HG03039 (cell line): ENCODE results near the gene LYPD1.

Source experiments
- ATAC-seq: cut with Tn5 transposase; IDR thresholded peaks from one replicate; pipeline ENCODE4 v1.9.1; 2021; ENCODE audit warnings: mild to moderate bottlenecking, moderate library complexity; ENCODE audit not compliant: unreplicated experiment

The LYPD1 gene

DNA sequence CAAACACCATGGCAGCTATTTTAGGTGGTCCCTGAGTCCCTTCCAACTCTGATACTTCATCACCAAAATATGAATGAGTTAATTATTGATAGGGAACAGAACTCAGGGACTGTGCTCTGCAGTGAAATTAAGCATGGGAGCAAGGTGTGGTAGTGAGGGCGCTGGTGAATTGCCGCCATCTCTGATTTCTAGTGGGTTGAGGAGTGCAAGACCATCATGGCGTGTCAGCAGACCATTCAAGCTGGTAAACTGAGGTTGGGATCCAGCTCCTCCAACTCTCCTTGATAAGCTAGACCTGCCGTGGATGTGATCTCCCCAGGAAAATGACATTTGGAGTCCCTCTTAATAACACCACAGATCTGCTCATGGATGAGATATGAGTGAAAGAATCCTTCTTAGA is 70.4 kb downstream of the LYPD1 start:
- ATAC-seq = no peak

DNA sequence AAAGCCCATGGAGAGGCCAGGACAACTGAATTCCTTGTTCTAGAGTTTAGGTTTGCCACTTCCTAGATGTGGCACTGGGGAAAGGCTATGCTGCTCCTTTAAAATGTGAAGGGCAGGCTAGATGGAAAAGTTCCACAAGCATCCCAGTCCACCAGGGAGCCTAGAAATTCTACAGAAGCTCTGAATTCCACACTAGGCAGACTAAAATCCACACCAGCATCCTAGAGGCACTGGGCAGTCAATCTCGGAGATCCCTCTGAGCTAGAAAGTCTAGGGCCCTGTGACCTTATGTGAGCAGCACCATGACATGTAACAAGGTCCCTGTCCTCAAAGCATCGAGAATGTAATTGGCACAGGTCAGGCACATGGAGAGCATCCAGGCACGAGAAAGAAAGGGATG is 71.5 kb downstream of the LYPD1 start:
- ATAC-seq = no peak

DNA sequence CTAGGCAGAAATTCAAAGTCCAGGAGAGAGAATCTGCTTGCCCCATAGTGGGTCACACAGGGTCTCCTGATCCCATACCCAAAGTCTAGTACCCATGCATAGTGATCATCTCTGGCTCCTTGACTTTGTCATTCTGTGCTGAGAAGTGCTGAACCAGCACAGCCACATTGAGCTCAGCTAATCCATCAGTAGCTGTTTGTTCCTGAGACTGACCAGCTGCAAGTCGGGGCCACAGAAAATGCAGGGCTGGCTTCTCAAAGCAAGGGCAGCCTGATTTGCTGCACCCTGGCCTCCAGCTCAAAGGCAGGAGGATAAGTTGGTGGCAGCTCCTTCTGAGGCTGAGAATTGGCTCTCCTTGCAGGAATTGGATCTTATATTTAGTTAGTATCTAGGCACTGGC is 72.2 kb downstream of the LYPD1 start:
- no peak for ATAC-seq

DNA sequence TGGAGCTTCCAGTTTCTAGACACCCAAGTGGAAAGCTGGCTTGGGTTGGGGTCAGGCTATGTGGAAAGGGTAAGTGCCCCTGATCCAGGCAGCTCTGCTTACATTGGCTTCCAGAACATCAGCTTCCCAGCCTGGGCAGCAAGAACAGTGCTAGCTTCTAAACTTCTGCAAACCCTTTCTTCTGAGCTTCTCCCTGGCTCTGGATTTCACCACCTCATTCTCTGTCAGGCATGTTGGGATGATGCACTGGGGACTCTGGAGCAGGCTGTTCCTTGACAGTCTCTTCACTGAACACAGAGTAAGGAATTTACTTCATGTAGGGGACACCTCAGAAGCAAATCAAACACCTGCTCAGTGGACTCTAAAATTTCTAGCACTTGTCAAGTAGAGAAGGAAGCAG is 72.8 kb downstream of the LYPD1 start:
- ATAC-seq = no peak

DNA sequence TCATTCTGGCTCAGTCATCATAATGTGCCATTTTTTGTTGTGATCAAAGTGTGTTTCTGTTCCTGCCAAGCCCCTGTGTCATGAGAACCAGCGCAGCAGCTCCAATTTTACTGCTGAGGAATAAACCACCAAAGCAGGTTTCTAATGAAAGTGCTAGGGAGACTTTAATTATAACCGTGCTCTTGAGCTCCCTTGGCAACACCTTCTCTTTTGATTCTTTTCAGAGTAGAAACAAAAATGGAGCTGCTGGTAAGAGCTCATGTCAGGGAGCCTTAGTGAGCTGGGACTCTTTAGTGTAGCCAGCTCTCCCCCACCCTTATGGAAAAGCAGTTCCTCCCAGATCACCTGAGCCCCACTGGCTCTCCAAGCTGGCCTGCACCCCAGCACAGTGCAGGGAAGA is 74.3 kb downstream of the LYPD1 start:
- no peak for ATAC-seq

DNA sequence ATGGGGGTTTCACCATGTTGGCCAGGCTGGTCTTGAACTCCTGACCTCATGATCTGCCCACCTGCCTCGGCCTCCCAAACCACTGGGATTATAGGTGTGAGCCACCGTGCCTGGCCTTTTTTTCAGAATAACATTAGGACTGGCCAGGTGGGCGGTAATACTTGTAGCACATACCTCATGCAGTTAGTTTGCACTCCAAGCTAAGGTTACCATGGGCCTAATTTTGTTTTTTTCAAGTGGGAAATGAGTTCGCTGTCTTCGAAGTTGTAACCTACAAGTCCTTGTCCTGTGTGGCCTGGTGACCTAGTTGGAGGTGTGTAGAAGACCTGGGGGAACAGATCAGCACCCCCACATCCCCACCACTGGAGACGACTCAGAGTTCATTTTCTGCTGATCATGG is 74.8 kb downstream of the LYPD1 start:
- no peak for ATAC-seq
